GM10248 (cell line): ENCODE results near the gene NFAM1.

Experiments used
- CTCF ChIA-PET: fragments of 300-600 bp; sonication (Branson Sonifier 250); formaldehyde crosslinking; extraction: SDS; loops from one replicate; lab custom pipeline; 2021; ENCODE audit warnings: antibody characterized with exemption; lab: Yijun Ruan, JAX
- POLR2A ChIA-PET: fragments of 350-650 bp; sonication (Branson Sonifier 250); formaldehyde crosslinking; extraction: SDS; loops from one replicate; lab custom pipeline; 2020; ENCODE audit warnings: antibody characterized with exemption; lab: Yijun Ruan, JAX
- DNase-seq: peaks from one replicate; pipeline ENCODE4 v3.0.0; 2012; ENCODE audit errors: extremely low spot score
- CTCF ChIP-seq: IDR thresholded peaks from 2 replicates; pipeline ENCODE4 v1.5.1; 2012; ENCODE audit warnings: mild to moderate bottlenecking, low read depth; ENCODE audit errors: extremely low read depth, missing control alignments, control extremely low read depth

Gene NFAM1

GRCh38 chr22:42414565-42415303 lies 17.5 kb downstream of the NFAM1 start:
- no peak for TF ChIP-seq CTCF
- CTCF ChIA-PET: interaction anchor here (1.1 kb wide), 2 partner anchors 11 kb away, joined by 3 read pairs; no protein-coding TSS in a partner anchor
- no peak for DNase-seq
- POLR2A ChIA-PET: interaction anchor here (0.7 kb wide), 1 partner anchor 17 kb away, joined by 5 read pairs; no protein-coding TSS in a partner anchor

GRCh38 chr22:42414021-42414420 lies 18.2 kb downstream of the NFAM1 start:
- POLR2A ChIA-PET: no interaction called here
- CTCF ChIA-PET: interaction anchor here (1.1 kb wide), 1 partner anchor 10 kb away, joined by 3 read pairs; no protein-coding TSS in a partner anchor

GRCh38 chr22:42412744-42413333 lies 19.4 kb downstream of the NFAM1 start:
- ChIA-PET CTCF (interaction anchor here (1.6 kb wide), 1 partner anchor 446 kb away, joined by 3 read pairs; no protein-coding TSS in a partner anchor), POLR2A (no interaction called here)
- DNase-seq: no peak
- TF ChIP-seq CTCF: no peak

More at GRCh38 chr22:42414021-42414420, 18.2 kb downstream of the NFAM1 start:
- DNase-seq: no peak
- no peak for TF ChIP-seq CTCF

GRCh38 chr22:42410708-42411107 lies 21.5 kb downstream of the NFAM1 start:
- no peak for DNase-seq
- ChIA-PET CTCF (no interaction called here), POLR2A (no interaction called here)
- TF ChIP-seq CTCF: no peak

GRCh38 chr22:42408810-42409529 lies 23.2 kb downstream of the NFAM1 start:
- DNase-seq: no peak
- TF ChIP-seq CTCF: no peak
- CTCF ChIA-PET: interaction anchor here (0.9 to 1.6 kb wide), 3 partner anchors 25 to 54 kb away, joined by 3 to 4 read pairs (median 3); no protein-coding TSS in a partner anchor
- POLR2A ChIA-PET: no interaction called here

- ChIA-PET POLR2A (no interaction called here), CTCF (interaction anchor here (0.9 to 1.6 kb wide), 3 partner anchors 24 to 54 kb away, joined by 3 to 4 read pairs (median 3); no protein-coding TSS in a partner anchor)
- no peak for TF ChIP-seq CTCF
- DNase-seq: no peak
Measured at GRCh38 chr22:42408276-42408675, 23.9 kb downstream of the NFAM1 start.
